Stimulated activated CD4-positive, alpha-beta T cell treated with anti-CD3 and anti-CD28 coated beads, TNF-alpha, amount 100 ng/mL, for 24 hours (primary cell): ENCODE measurements around the gene OGA.

ENCODE experiments used
- DNase-seq, 3 experiments: peaks; one replicate each; pipeline ENCODE4 v3.0.0-alpha.2; 2020; ENCODE audit warnings: low read depth in 3 of 3

Gene OGA

GRCh38 chr10:101759309-101760247 lies 58.7 kb downstream of the OGA start:
- no peak for DNase-seq

- DNase-seq, result no peak
Observed at GRCh38 chr10:101758858-101759257, 59.4 kb downstream of the OGA start.

GRCh38 chr10:101752241-101752640 lies 66.0 kb downstream of the OGA start:
- DNase-seq, result no peak

- no peak for DNase-seq
Observed at GRCh38 chr10:101749047-101750016, 68.9 kb downstream of the OGA start.

GRCh38 chr10:101748496-101748895 lies 69.7 kb downstream of the OGA start:
- DNase-seq, result no peak

GRCh38 chr10:101745074-101745696 lies 73.1 kb downstream of the OGA start:
- DNase-seq, result no peak

GRCh38 chr10:101744267-101744666 lies 74.0 kb downstream of the OGA start:
- DNase-seq, result no peak

GRCh38 chr10:101741938-101742337 lies 76.3 kb downstream of the OGA start:
- no peak for DNase-seq

GRCh38 chr10:101736666-101737065 lies 81.6 kb downstream of the OGA start:
- DNase-seq, result no peak
